Measurements from ENCODE around the gene EFCAB3.
"Not testable (repeated sequence)": the region's sequence is repeated elsewhere in the genome, so short reads cannot be mapped to it uniquely, and the experiment has no call there.

The EFCAB3 gene

GRCh38 chr17:62380253-62380652 is at the start of gene EFCAB3:
TSS of gene EFCAB3 (plus strand) at chr17:62380553. CDS start at chr17:62382980, 2,427 bp downstream.
- DNase-seq (ENCODE audit: low read depth in 2 of 2) = no peak

GRCh38 chr17:62336527-62336926 is 43.8 kb upstream of the EFCAB3 start:
- no peak for DNase-seq (ENCODE audit: low read depth in 2 of 2)

DNA sequence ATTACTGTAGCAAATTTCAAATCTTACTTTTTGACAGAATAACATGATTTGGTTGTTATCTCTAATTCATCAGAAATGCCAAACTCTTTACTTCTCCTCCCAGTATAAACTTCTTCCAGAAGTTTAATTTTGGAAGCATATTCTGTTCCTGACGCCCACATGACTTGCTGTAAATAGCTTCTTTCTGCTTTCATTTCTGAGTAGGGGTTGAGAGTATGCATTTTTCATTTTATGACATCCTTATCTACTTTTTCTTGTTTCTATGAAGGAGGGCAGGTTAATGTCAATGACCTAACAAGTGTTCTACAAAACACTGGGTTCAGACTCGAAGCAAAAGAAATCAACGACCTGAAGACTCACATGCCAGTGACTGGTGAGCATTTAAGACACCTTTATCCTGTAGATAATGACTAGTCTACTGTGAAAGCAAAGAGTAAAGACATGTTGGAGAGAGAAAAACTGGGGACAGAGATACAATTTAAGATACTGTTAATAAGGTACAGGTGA is 36.5 kb upstream of the EFCAB3 start:
- no peak for DNase-seq (ENCODE audit: low read depth in 2 of 2)

GRCh38 chr17:62351176-62351575 is 29.2 kb upstream of the EFCAB3 start:
- no peak for DNase-seq (ENCODE audit: low read depth in 2 of 2)

- DNase-seq (ENCODE audit: low read depth in 2 of 2) = no peak
Observed at GRCh38 chr17:62366191-62366590, 14.2 kb upstream of the EFCAB3 start.

GRCh38 chr17:62381561-62381960 is 1.2 kb downstream of the EFCAB3 start:
- DNase-seq (ENCODE audit: low read depth in 2 of 2) = no peak

DNA sequence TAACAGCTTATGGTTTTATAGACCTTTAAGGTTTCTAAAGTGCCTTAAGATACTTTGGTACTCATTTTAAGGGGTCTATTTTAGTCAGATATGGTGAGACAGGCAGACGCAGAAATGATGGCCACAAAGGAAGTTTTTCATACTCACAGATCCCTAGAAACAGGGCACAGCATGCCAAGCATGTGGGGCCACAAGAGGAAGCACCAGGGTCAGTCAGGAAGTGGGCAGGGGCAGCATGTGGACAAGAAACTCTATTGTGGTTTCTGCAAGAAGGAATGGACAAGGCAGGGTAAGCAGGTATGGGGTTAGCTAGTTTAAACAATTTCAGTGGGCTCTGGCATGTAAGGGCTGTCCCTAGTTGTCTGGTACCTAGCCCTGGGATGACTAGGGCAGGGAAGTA is 8.5 kb downstream of the EFCAB3 start:
- DNase-seq (ENCODE audit: low read depth in 2 of 2) = no peak

GRCh38 chr17:62392908-62393307 is 12.6 kb downstream of the EFCAB3 start:
- no peak for DNase-seq (ENCODE audit: low read depth in 2 of 2)

- DNase-seq (ENCODE audit: low read depth in 2 of 2) = no peak
Observed at GRCh38 chr17:62398891-62399290, 18.5 kb downstream of the EFCAB3 start.

GRCh38 chr17:62405451-62405850 is 25.1 kb downstream of the EFCAB3 start:
- DNase-seq (ENCODE audit: low read depth in 2 of 2) = no peak

GRCh38 chr17:62413090-62413489 is 32.7 kb downstream of the EFCAB3 start:
- DNase-seq (ENCODE audit: low read depth in 2 of 2) = not testable (repeated sequence)

GRCh38 chr17:62423647-62424461 is 43.5 kb downstream of the EFCAB3 start, which contains the start of gene METTL2A:
TSS of gene METTL2A (plus strand) at chr17:62423897. CDS start at chr17:62423903, 6 bp downstream.
- peak; percentile 57 to 58 for DNase-seq (ENCODE audit: low read depth in 2 of 2)

DNA sequence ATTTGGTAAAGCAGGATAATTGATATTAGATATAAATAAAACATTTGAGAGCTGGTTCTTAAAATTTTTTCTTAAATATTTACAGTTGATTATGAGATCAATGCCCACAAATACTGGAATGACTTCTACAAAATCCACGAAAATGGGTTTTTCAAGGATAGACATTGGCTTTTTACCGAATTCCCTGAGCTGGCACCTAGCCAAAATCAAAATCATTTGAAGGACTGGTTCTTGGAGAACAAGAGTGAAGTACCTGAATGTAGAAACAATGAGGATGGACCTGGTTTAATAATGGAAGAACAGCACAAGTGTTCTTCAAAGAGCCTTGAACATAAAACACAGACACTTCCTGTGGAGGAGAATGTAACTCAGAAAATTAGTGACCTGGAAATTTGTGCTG is 45.9 kb downstream of the EFCAB3 start:
- DNase-seq (ENCODE audit: low read depth in 2 of 2) = not testable (repeated sequence)

DNA sequence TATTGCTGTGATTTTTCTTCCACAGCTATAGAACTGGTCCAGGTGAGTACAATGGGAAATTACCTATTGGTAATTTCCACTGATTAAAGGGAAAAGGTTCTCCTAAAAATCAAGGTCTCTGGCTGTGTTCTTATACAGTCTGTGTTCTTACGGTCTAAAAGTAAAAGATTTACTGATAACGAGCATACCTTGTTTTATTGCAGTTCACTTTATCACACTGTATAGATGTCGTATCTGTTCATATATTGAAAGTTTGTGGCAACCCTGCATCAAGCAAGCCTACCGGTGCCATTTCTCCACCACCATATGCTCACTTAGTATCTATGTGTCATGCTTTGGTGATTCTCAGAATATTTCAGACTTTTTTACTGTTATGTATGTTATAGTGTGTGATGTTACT is 54.9 kb downstream of the EFCAB3 start:
- DNase-seq (ENCODE audit: low read depth in 2 of 2) = not testable (repeated sequence)

- not testable (repeated sequence) for DNase-seq (ENCODE audit: low read depth in 2 of 2)
Observed at GRCh38 chr17:62441181-62441580, 60.8 kb downstream of the EFCAB3 start.

GRCh38 chr17:62444063-62444462 is 63.7 kb downstream of the EFCAB3 start:
- DNase-seq (ENCODE audit: low read depth in 2 of 2) = no peak

- not testable (repeated sequence) for DNase-seq (ENCODE audit: low read depth in 2 of 2)
Observed at GRCh38 chr17:62445791-62446190, 65.4 kb downstream of the EFCAB3 start.

- DNase-seq (ENCODE audit: low read depth in 2 of 2) = not testable (repeated sequence)
Observed at GRCh38 chr17:62452195-62452594, 71.8 kb downstream of the EFCAB3 start.

GRCh38 chr17:62453041-62453440 is 72.7 kb downstream of the EFCAB3 start:
- not testable (repeated sequence) for DNase-seq (ENCODE audit: low read depth in 2 of 2)

DNA sequence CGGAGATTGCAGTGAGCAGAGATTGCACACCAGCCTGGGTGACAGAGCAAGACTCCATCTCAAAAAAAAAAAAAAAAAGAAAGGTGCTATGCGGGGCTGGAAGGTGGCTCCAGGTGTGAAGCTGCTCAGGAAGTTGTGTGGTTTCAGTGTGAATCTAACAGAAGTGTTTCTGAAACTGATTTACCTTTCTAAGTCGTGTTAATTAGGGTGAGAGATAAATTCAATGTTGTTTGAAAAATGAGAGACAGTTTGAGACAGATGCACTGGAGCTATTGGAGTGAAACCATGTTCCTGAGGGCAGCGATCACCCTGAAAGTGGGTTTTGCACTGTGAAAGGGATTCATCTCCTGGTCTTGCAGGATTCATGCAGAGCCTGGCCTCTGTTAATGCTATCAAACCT is 73.3 kb downstream of the EFCAB3 start:
- DNase-seq (ENCODE audit: low read depth in 2 of 2) = not testable (repeated sequence)

GRCh38 chr17:62454111-62454510 is 73.8 kb downstream of the EFCAB3 start:
- not testable (repeated sequence) for DNase-seq (ENCODE audit: low read depth in 2 of 2)

DNA sequence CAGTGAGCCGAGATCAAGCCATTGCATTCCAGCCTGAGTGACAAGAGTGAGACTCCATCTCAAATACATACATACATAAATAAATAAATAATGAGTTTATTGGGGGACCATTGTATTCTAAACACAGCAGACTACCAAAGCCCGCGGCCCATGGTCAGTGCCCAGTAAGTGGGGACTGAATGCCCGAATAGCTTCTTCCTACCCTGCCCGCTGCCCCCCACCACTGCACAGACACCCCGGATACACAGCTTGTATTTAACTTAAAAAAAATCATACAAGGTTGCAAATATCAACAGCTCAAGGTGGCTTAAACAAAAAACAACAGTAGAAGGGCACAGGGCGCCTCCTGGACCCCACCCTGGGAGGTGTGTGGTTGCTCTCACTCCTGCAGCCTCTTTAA is 75.7 kb downstream of the EFCAB3 start:
- DNase-seq (ENCODE audit: low read depth in 2 of 2) = no peak

DNA sequence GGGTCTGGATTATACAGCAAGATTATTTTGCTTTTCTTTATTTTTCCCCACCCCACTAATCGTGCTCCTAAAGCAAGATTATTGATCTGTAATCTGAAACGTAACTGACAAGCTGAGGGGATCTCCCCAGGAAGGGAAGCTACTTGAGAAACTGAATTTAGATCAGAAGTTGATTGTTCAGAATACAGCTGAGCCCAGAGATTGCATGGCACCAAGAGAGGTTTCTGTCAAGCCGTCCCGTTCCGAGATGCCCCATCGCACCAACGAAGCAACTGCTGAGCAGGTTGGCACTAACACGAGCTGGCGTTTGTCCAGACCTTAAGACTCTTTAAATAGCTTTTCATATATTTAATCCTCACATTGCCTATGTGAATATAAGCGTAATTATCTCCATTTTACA is 78.1 kb downstream of the EFCAB3 start:
- DNase-seq (ENCODE audit: low read depth in 2 of 2) = not testable (repeated sequence)

Measured in stimulated activated CD4-positive, alpha-beta T cell treated with anti-CD3 and anti-CD28 coated beads, Interleukin-1b, Interleukin-23, amount 100 ng/mL, for 1 hour (primary cell).